SK-N-MC (cell line): Measurements from ENCODE around the gene EEFSEC.

Source experiments
- EZH2 ChIP-seq: fragments of 200-600 bp; sonication (generic); IDR thresholded peaks from one replicate; pipeline ENCODE4 v1.6.1; 2017; ENCODE audit warnings: antibody characterized with exemption
- FOXP2 ChIP-seq: optimal IDR thresholded peaks from 2 replicates; pipeline ENCODE3; 2011; ENCODE audit warnings: mild to moderate bottlenecking, moderate library complexity; ENCODE audit not compliant: insufficient read depth; ENCODE audit errors: extremely low read length, control extremely low read depth
- POLR2AphosphoS5 ChIP-seq: IDR thresholded peaks from 2 replicates; pipeline ENCODE4 v1.6.1; 2012; ENCODE audit warnings: mild to moderate bottlenecking, low read depth, low read length, borderline replicate concordance

DNA sequence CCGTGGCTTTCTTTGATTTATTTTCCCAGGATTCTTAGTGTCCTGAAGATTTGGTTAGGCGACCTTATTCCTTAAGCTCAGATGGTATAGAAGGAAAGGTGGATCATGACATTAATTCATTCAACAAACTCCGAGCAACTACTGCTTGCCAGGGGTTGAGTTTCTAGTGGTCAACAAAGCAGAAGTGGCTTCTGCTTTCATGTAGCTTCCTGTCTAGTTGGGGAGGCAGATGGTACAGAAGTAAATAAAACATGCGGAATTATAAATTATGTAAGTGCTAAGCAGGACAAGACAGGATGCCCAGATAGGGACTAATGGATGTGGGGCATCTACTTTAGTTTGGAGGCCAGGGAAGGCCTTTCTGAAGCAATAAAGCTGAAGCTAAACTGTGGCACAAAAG lies 15.6 kb downstream of the EEFSEC start:
- TF ChIP-seq EZH2 (no peak), POLR2AphosphoS5 (no peak), FOXP2 (no peak)
